ENCODE results near the gene MBOAT2.

- TF ChIP-seq CTCF (IDR thresholded peaks at IDR 0.05 in 4 of 5, conservative IDR thresholded peaks at IDR 0.05 in 1 of 5) (no peak), POLR2A (IDR thresholded peaks at IDR 0.05) (no peak)
These were observed 161.6 kb downstream of the MBOAT2 start for GRCh38 chr2:8841932-8842331.
